Motor neuron (in vitro differentiated cells): ENCODE measurements around the gene SEPTIN12. TPM values are rescaled to one million over a fixed set of nuclear protein-coding genes. Genes with fewer than 3 reads are reported as not detected.
"Not testable (repeated sequence)": the region's sequence is repeated elsewhere in the genome, so short reads cannot be mapped to it uniquely, and the experiment has no call there.

ENCODE experiments used
- ATAC-seq, 8 experiments: fragments of 200-7000 bp; cut with Tn5 transposase; replicated peaks in 6 of 8; 2 replicates each; pipeline ENCODE4 v1.8.0; 2021; ENCODE audit warnings: mild to moderate bottlenecking in 8 of 8, moderate library complexity in 8 of 8
- H3K27ac ChIP-seq, 2 donors: fragments of 250-450 bp; sonication (Bioruptor Pico); 2 replicates each; pipeline ENCODE4 v1.9.0; 2021; ENCODE audit warnings: antibody characterized with exemption in 2 of 2, mild to moderate bottlenecking in 2 of 2, moderate library complexity in 1 of 2
- H3K4me1 ChIP-seq, 2 donors: fragments of 250-450 bp; sonication (Bioruptor Pico); replicated peaks in 1 of 2; 2 replicates each; pipeline ENCODE4 v1.6.1; 2021; ENCODE audit warnings: antibody characterized with exemption in 2 of 2, mild to moderate bottlenecking in 2 of 2, moderate library complexity in 1 of 2
- H3K4me3 ChIP-seq, 5 donors: fragments of 250-450 bp; sonication (Bioruptor Pico); 2 replicates each; pipeline ENCODE4 v1.9.0; 2021; ENCODE audit warnings: antibody characterized with exemption in 5 of 5, mild to moderate bottlenecking in 5 of 5, moderate library complexity in 4 of 5
- WGBS, 10 experiments: fragments of 450-650 bp; shearing (Covaris generic); methylation state at CpG; one replicate each; pipeline ENCODE4 v1.0.0; 2022; 5-methylcytosine and 5-hydroxymethylcytosine counted together
- in situ Hi-C, 9 experiments: fragments of 400-800 bp; cut with MboI; loops; one replicate each; pipeline ENCODE4 v1.15.0; 2021; ENCODE audit warnings: low sequenced_read_pairs in 9 of 9, low pct_unique_long_range_greater_than_20kb in 2 of 9; ENCODE audit not compliant: unreplicated experiment in 9 of 9
- total RNA-seq, 8 experiments: library from RNA; unstranded; fragments of 300-600 nt; gene quantifications; 2 replicates each; pipeline versions ENCODE4 v1.2.3 to v1.2.4, GENCODE V29; 2022

The SEPTIN12 gene
- total RNA-seq, 8 experiments from 2014 or later: 0.61 to 1.3 (median 1.0) TPM; not detected in 4

- Histone ChIP-seq H3K4me1 (no peaks in the 10 kb centered on the region), H3K4me3 (no peak overlapping the region), H3K27ac (no peak overlapping the region)
- 50 to 100% (median 67%) methylated on average over 1 to 6 of the region's 9 CpGs; no CpG with 5 or more reads in 1 of the 10 experiments for WGBS, 10 experiments
- in situ Hi-C loops: no loop called here
- peak in 2 of 8 experiments; percentile 17 to 36 for ATAC-seq
These were observed 344 bp upstream of the SEPTIN12 start for GRCh38 chr16:4788489-4788889.

GRCh38 chr16:4787068-4787467 lies 1.1 kb downstream of the SEPTIN12 start:
- H3K27ac ChIP-seq: no peak overlapping the region
- in situ Hi-C loops: no loop called here
- H3K4me3 ChIP-seq: no peak overlapping the region
- peak in 1 of 8 experiments; percentile 21 for ATAC-seq
- 20 to 100% (median 93%) methylated on average over 1 to 2 of the region's 8 CpGs; no CpG with 5 or more reads in 4 of the 10 experiments for WGBS, 10 experiments
- no peaks in the 10 kb centered on the region for H3K4me1 ChIP-seq

GRCh38 chr16:4785758-4786433 lies 2.2 kb downstream of the SEPTIN12 start:
- Histone ChIP-seq H3K27ac (no peak overlapping the region), H3K4me1 (no peaks in the 10 kb centered on the region), H3K4me3 (no peak overlapping the region)
- WGBS, 10 experiments: 90 to 100% (median 97%) methylated on average over 1 to 15 of the region's 23 CpGs; no CpG with 5 or more reads in 3 of the 10 experiments
- ATAC-seq: no peak
- in situ Hi-C loops: no loop called here

GRCh38 chr16:4784444-4784987 lies 3.6 kb downstream of the SEPTIN12 start:
- 63 to 100% (median 87%) methylated on average over 1 to 9 of the region's 14 CpGs; no CpG with 5 or more reads in 1 of the 10 experiments for WGBS, 10 experiments
- H3K4me3 ChIP-seq, ATAC-seq, H3K27ac ChIP-seq, in situ Hi-C loops, H3K4me1 ChIP-seq: not testable (repeated sequence)

GRCh38 chr16:4783951-4784336 lies 4.2 kb downstream of the SEPTIN12 start:
- Histone ChIP-seq H3K4me1 (no peaks in the 10 kb centered on the region), H3K27ac (no peak overlapping the region), H3K4me3 (no peak overlapping the region)
- WGBS, 10 experiments: 60 to 75% (median 67%) methylated on average over 1 to 12 of the region's 16 CpGs; no CpG with 5 or more reads in 5 of the 10 experiments
- ATAC-seq: no peak
- in situ Hi-C loops: no loop called here

GRCh38 chr16:4783251-4783950 lies 4.7 kb downstream of the SEPTIN12 start:
- 82 to 100% (median 87%) methylated on average over 1 to 6 of the region's 25 CpGs; no CpG with 5 or more reads in 5 of the 10 experiments for WGBS, 10 experiments
- ATAC-seq: no peak
- Histone ChIP-seq H3K27ac (no peak overlapping the region), H3K4me1 (no peaks in the 10 kb centered on the region), H3K4me3 (no peak overlapping the region)
- in situ Hi-C loops: no loop called here

GRCh38 chr16:4780235-4780634 lies 7.9 kb downstream of the SEPTIN12 start:
- Histone ChIP-seq H3K27ac (no peak overlapping the region), H3K4me1 (no peaks in the 10 kb centered on the region), H3K4me3 (no peak overlapping the region)
- 53 to 94% (median 77%) methylated on average over 2 to 3 of the region's 4 CpGs; no CpG with 5 or more reads in 5 of the 10 experiments for WGBS, 10 experiments
- in situ Hi-C loops: no loop called here
- ATAC-seq: no peak

- WGBS, 10 experiments: 20 to 87% (median 82%) methylated on average over 1 to 4 of the region's 5 CpGs; no CpG with 5 or more reads in 3 of the 10 experiments
- Histone ChIP-seq H3K27ac (no peak overlapping the region), H3K4me1 (no peaks in the 10 kb centered on the region), H3K4me3 (no peak overlapping the region)
- in situ Hi-C loops: no loop called here
- no peak for ATAC-seq
These were observed 10.1 kb downstream of the SEPTIN12 start for GRCh38 chr16:4778050-4778392.

GRCh38 chr16:4777339-4778049 lies 10.7 kb downstream of the SEPTIN12 start:
- Histone ChIP-seq H3K4me3 (no peak overlapping the region), H3K4me1 (no peaks in the 10 kb centered on the region), H3K27ac (no peak overlapping the region)
- in situ Hi-C loops: no loop called here
- 80 to 100% (median 98%) methylated on average over 1 to 16 of the region's 17 CpGs; no CpG with 5 or more reads in 4 of the 10 experiments for WGBS, 10 experiments
- no peak for ATAC-seq

GRCh38 chr16:4776141-4776705 lies 11.9 kb downstream of the SEPTIN12 start:
- in situ Hi-C loops: no loop called here
- Histone ChIP-seq H3K4me3 (no peak overlapping the region), H3K27ac (no peak overlapping the region), H3K4me1 (no peaks in the 10 kb centered on the region)
- 17 to 100% (median 83%) methylated on average over 1 of the region's 2 CpGs; no CpG with 5 or more reads in 5 of the 10 experiments for WGBS, 10 experiments
- ATAC-seq: no peak

- in situ Hi-C loops: no loop called here
- peak in 2 of 8 experiments; percentile 12 to 60 for ATAC-seq
- Histone ChIP-seq H3K4me3 (no peak overlapping the region), H3K27ac (no peak overlapping the region), H3K4me1 (no peaks in the 10 kb centered on the region)
- 20 to 100% (median 90%) methylated on average over 1 to 2 of the region's 13 CpGs; no CpG with 5 or more reads in 5 of the 10 experiments for WGBS, 10 experiments
These were observed 13.1 kb downstream of the SEPTIN12 start for GRCh38 chr16:4775005-4775404.

- WGBS, 10 experiments: 60 to 100% (median 90%) methylated on average over 1 to 4 of the region's 5 CpGs; no CpG with 5 or more reads in 4 of the 10 experiments
- Histone ChIP-seq H3K4me3 (no peak overlapping the region), H3K4me1 (peaks cover 0 to 5% of the 10 kb centered on the region in 2 donors), H3K27ac (no peak overlapping the region)
- no peak for ATAC-seq
- in situ Hi-C loops: no loop called here
These were observed 15.8 kb downstream of the SEPTIN12 start for GRCh38 chr16:4772351-4772750.
